Measurements from ENCODE around the gene TTC6. TPM values are rescaled to one million over a fixed set of nuclear protein-coding genes. Genes with fewer than 3 reads are reported as not detected.

The TTC6 gene
- total RNA-seq, 1 donor from 2014 or later, result 0.06 TPM

GRCh38 chr14:37584211-37585100 lies 11.0 kb upstream of the TTC6 start:
- no peak for DNase-seq (ENCODE audit: extremely low read depth, low read depth, low spot score)

GRCh38 chr14:37585101-37585511 lies 10.3 kb upstream of the TTC6 start:
- DNase-seq (ENCODE audit: extremely low read depth, low read depth, low spot score), result no peak

- DNase-seq (ENCODE audit: extremely low read depth, low read depth, low spot score), result no peak
Measured at GRCh38 chr14:37585971-37586796, 9.2 kb upstream of the TTC6 start.

- DNase-seq (ENCODE audit: extremely low read depth, low read depth, low spot score), result no peak
Measured at GRCh38 chr14:37586797-37587130, 8.7 kb upstream of the TTC6 start.

GRCh38 chr14:37587131-37587803 lies 8.2 kb upstream of the TTC6 start:
- no peak for DNase-seq (ENCODE audit: extremely low read depth, low read depth, low spot score)

GRCh38 chr14:37587881-37588666 lies 7.4 kb upstream of the TTC6 start:
- DNase-seq (ENCODE audit: extremely low read depth, low read depth, low spot score), result no peak

- DNase-seq (ENCODE audit: extremely low read depth, low read depth, low spot score), result no peak
Measured at GRCh38 chr14:37588667-37588955, 6.8 kb upstream of the TTC6 start.

GRCh38 chr14:37588956-37589714 lies 6.3 kb upstream of the TTC6 start:
- no peak for DNase-seq (ENCODE audit: extremely low read depth, low read depth, low spot score)

GRCh38 chr14:37589715-37590427 lies 5.6 kb upstream of the TTC6 start:
- no peak for DNase-seq (ENCODE audit: extremely low read depth, low read depth, low spot score)

GRCh38 chr14:37590428-37591139 lies 4.8 kb upstream of the TTC6 start:
- no peak for DNase-seq (ENCODE audit: extremely low read depth, low read depth, low spot score)

GRCh38 chr14:37591311-37591940 lies 4.0 kb upstream of the TTC6 start:
- DNase-seq (ENCODE audit: extremely low read depth, low read depth, low spot score), result no peak

GRCh38 chr14:37591941-37592481 lies 3.4 kb upstream of the TTC6 start:
- no peak for DNase-seq (ENCODE audit: extremely low read depth, low read depth, low spot score)

GRCh38 chr14:37592482-37593408 lies 2.7 kb upstream of the TTC6 start:
- no peak for DNase-seq (ENCODE audit: extremely low read depth, low read depth, low spot score)

GRCh38 chr14:37593511-37594237 lies 1.8 kb upstream of the TTC6 start:
- no peak for DNase-seq (ENCODE audit: extremely low read depth, low read depth, low spot score)

GRCh38 chr14:37594238-37594970 lies 1.0 kb upstream of the TTC6 start:
- peak; percentile 88 for DNase-seq (ENCODE audit: extremely low read depth, low read depth, low spot score)

All from glomerular endothelial cell (primary cell).